GM19468 (cell line): ENCODE results near the gene CSNK1A1L.

ENCODE experiments used
- ATAC-seq: cut with Tn5 transposase; IDR thresholded peaks from one replicate; pipeline ENCODE4 v1.9.1; 2021; ENCODE audit warnings: mild to moderate bottlenecking, moderate library complexity, moderate number of reproducible peaks; ENCODE audit not compliant: unreplicated experiment; ENCODE audit errors: extremely low read depth

The CSNK1A1L gene

GRCh38 chr13:37105251-37105714, at the start of gene CSNK1A1L:
Gene CSNK1A1L (minus strand): TSS chr13:37105664. CDS start chr13:37105256, 408 bp downstream.
- ATAC-seq, result no peak

- no peak for ATAC-seq
Measured at GRCh38 chr13:37149380-37149779, 43.9 kb upstream of the CSNK1A1L start.

- ATAC-seq, result no peak
Measured at GRCh38 chr13:37148501-37148900, 43.0 kb upstream of the CSNK1A1L start.

GRCh38 chr13:37144661-37145060, 39.2 kb upstream of the CSNK1A1L start:
- no peak for ATAC-seq

- ATAC-seq, result no peak
Measured at GRCh38 chr13:37143911-37144310, 38.4 kb upstream of the CSNK1A1L start.

GRCh38 chr13:37142877-37143276, 37.4 kb upstream of the CSNK1A1L start:
- ATAC-seq, result no peak

GRCh38 chr13:37141011-37141410, 35.5 kb upstream of the CSNK1A1L start:
- no peak for ATAC-seq

GRCh38 chr13:37139356-37139755, 33.9 kb upstream of the CSNK1A1L start:
- ATAC-seq, result no peak

GRCh38 chr13:37138926-37139325, 33.5 kb upstream of the CSNK1A1L start:
- ATAC-seq, result no peak

- no peak for ATAC-seq
Measured at GRCh38 chr13:37138169-37138568, 32.7 kb upstream of the CSNK1A1L start.

GRCh38 chr13:37136633-37137032, 31.2 kb upstream of the CSNK1A1L start:
- ATAC-seq, result no peak

GRCh38 chr13:37136187-37136586, 30.7 kb upstream of the CSNK1A1L start:
- no peak for ATAC-seq

GRCh38 chr13:37134411-37135041, 29.1 kb upstream of the CSNK1A1L start:
- ATAC-seq, result no peak

- no peak for ATAC-seq
Measured at GRCh38 chr13:37132211-37132610, 26.7 kb upstream of the CSNK1A1L start.

- no peak for ATAC-seq
Measured at GRCh38 chr13:37131092-37131491, 25.6 kb upstream of the CSNK1A1L start.

GRCh38 chr13:37129866-37130265, 24.4 kb upstream of the CSNK1A1L start:
- no peak for ATAC-seq

- no peak for ATAC-seq
Measured at GRCh38 chr13:37127691-37128241, 22.3 kb upstream of the CSNK1A1L start.

- ATAC-seq, result no peak
Measured at GRCh38 chr13:37123337-37123736, 17.9 kb upstream of the CSNK1A1L start.

- ATAC-seq, result no peak
Measured at GRCh38 chr13:37118016-37118415, 12.6 kb upstream of the CSNK1A1L start.

GRCh38 chr13:37114250-37114649, 8.8 kb upstream of the CSNK1A1L start:
- ATAC-seq, result no peak

GRCh38 chr13:37113534-37113933, 8.1 kb upstream of the CSNK1A1L start:
- ATAC-seq, result no peak

GRCh38 chr13:37109051-37109678, 3.7 kb upstream of the CSNK1A1L start:
- ATAC-seq, result no peak
